GM23338 (cell line): ENCODE data around the gene MPP4. TPM values are rescaled to one million over a fixed set of nuclear protein-coding genes. Genes with fewer than 3 reads are reported as not detected.

ENCODE experiments used
- ATAC-seq: fragments of 200-7000 bp; cut with Tn5 transposase; 3 replicates; pipeline ENCODE4 v1.9.1; 2020
- DNase-seq: peaks from one replicate; pipeline ENCODE4 v3.0.0-alpha.2; 2015; ENCODE audit warnings: low spot score
- H2AFZ ChIP-seq: fragments of 200-600 bp; sonication (generic); 2 replicates; pipeline ENCODE4 v1.8.0; 2016; ENCODE audit warnings: antibody characterized with exemption, mild to moderate bottlenecking, moderate library complexity
- H3F3A ChIP-seq: fragments of 200-600 bp; sonication (generic); replicated peaks from 2 replicates; pipeline ENCODE4 v1.8.0; 2017; ENCODE audit warnings: antibody characterized with exemption, mixed run types, low read depth
- H3K27ac ChIP-seq: fragments of 200-600 bp; sonication (generic); 2 replicates; pipeline ENCODE4 v1.6.1; 2016; ENCODE audit warnings: low read depth
- H3K27me3 ChIP-seq: fragments of 200-600 bp; sonication (generic); 2 replicates; pipeline ENCODE4 v1.8.0; 2016; ENCODE audit warnings: mild to moderate bottlenecking, mixed run types, moderate library complexity; ENCODE audit not compliant: insufficient read depth
- H3K36me3 ChIP-seq: fragments of 200-600 bp; sonication (generic); 2 replicates; pipeline ENCODE4 v1.8.0; 2016; ENCODE audit warnings: mild to moderate bottlenecking; ENCODE audit not compliant: insufficient read depth
- H3K4me1 ChIP-seq: fragments of 200-600 bp; sonication (generic); 2 replicates; pipeline ENCODE4 v1.8.0; 2016; ENCODE audit warnings: mild to moderate bottlenecking, moderate library complexity; ENCODE audit not compliant: insufficient read depth
- H3K4me2 ChIP-seq: fragments of 200-600 bp; sonication (generic); 2 replicates; pipeline ENCODE4 v1.7.1; 2017; ENCODE audit warnings: mixed run types
- H3K4me3 ChIP-seq: fragments of 200-600 bp; sonication (generic); 2 replicates; pipeline ENCODE4 v1.6.1; 2016; ENCODE audit warnings: mixed run types
- H3K79me2 ChIP-seq: fragments of 200-600 bp; sonication (generic); replicated peaks from 2 replicates; pipeline ENCODE4 v1.8.0; 2017; ENCODE audit warnings: mild to moderate bottlenecking; ENCODE audit not compliant: insufficient read depth
- H3K9me2 ChIP-seq: fragments of 200-600 bp; sonication (generic); 2 replicates; pipeline ENCODE4 v1.8.0; 2017; ENCODE audit not compliant: insufficient read depth
- H4K20me1 ChIP-seq: fragments of 200-600 bp; sonication (generic); replicated peaks from 2 replicates; pipeline ENCODE4 v1.8.0; 2017; ENCODE audit warnings: mild to moderate bottlenecking; ENCODE audit not compliant: insufficient read depth
- H3K27ac Mint-ChIP-seq: 2 replicates; pipeline ENCODE4 v1.8.0; 2020; ENCODE audit warnings: inconsistent platforms, mild to moderate bottlenecking, moderate library complexity, mixed read lengths
- H3K27me3 Mint-ChIP-seq: 3 replicates; pipeline ENCODE4 v1.8.0; 2022; ENCODE audit warnings: low read depth, mild to moderate bottlenecking, moderate library complexity, mixed read lengths, inconsistent platforms; ENCODE audit not compliant: insufficient read depth, poor library complexity
- H3K36me3 Mint-ChIP-seq: 3 replicates; pipeline ENCODE4 v1.8.0; 2021; ENCODE audit warnings: low read depth, mild to moderate bottlenecking, inconsistent platforms, moderate library complexity, mixed read lengths
- H3K4me1 Mint-ChIP-seq: 3 replicates; pipeline ENCODE4 v1.8.0; 2020; ENCODE audit warnings: mild to moderate bottlenecking, inconsistent platforms, mixed read lengths
- H3K4me3 Mint-ChIP-seq: 3 replicates; pipeline ENCODE4 v1.8.0; 2021; ENCODE audit warnings: moderate library complexity, mild to moderate bottlenecking, inconsistent platforms, mixed read lengths
- H3K9me3 Mint-ChIP-seq: 3 replicates; pipeline ENCODE4 v1.8.0; 2020; ENCODE audit warnings: moderate library complexity, mild to moderate bottlenecking, inconsistent platforms, mixed read lengths
- ETS1 ChIP-seq: IDR thresholded peaks from 2 replicates; pipeline ENCODE4 v1.6.1; 2016; ENCODE audit warnings: antibody characterized with exemption
- EZH2 ChIP-seq: fragments of 200-600 bp; sonication (generic); IDR thresholded peaks from one replicate; pipeline ENCODE4 v1.8.0; 2017; ENCODE audit warnings: antibody characterized with exemption, mild to moderate bottlenecking, low read depth; ENCODE audit not compliant: unreplicated experiment
- EZH2phosphoT487 ChIP-seq: fragments of 200-600 bp; sonication (generic); IDR thresholded peaks from one replicate; pipeline ENCODE4 v1.8.1; 2018; ENCODE audit warnings: antibody characterized with exemption; ENCODE audit not compliant: unreplicated experiment
- JUNB ChIP-seq: IDR thresholded peaks from one replicate; pipeline ENCODE4 v1.6.1; 2016; ENCODE audit warnings: antibody characterized with exemption; ENCODE audit not compliant: unreplicated experiment
- STAT1 ChIP-seq: IDR thresholded peaks from one replicate; pipeline ENCODE4 v1.6.1; 2016; ENCODE audit warnings: antibody characterized with exemption; ENCODE audit not compliant: unreplicated experiment
- ZNF462 ChIP-seq: fragments of 250-450 bp; sonication (Bioruptor Pico); IDR thresholded peaks from 2 replicates; pipeline ENCODE4 v1.5.0; 2020; ENCODE audit warnings: mild to moderate bottlenecking, moderate library complexity
- polyA plus RNA-seq: library from polyadenylated mRNA; unstranded; fragments of >200 nt; fragmentation: Nextera tagmentation; extraction: Ambion mirVana; gene quantifications from 2 replicates; pipeline ENCODE4 v1.2.1, GENCODE V29; 2016
- total RNA-seq: library from RNA; depleted of rRNA; stranded (reverse); fragments of >200 nt; shearing (Covaris generic); gene quantifications from 2 replicates; pipeline ENCODE4 v1.2.3, GENCODE V29; 2014
- TF ChIP-seq, protein P1 (sequence below): IDR thresholded peaks from one replicate; pipeline ENCODE4 v1.6.1; 2018; ENCODE audit warnings: antibody characterized with exemption; ENCODE audit not compliant: unreplicated experiment

MPP4 gene
- total and polyA plus RNA-seq, 2 experiments from 2014 or later: not detected

GRCh38 chr2:201638326-201638725, 60.1 kb downstream of the MPP4 start (continued):
- TF ChIP-seq ZNF462 (CRISPR knock-in tag) (no peak), EZH2 (no peak)

- Histone ChIP-seq H3K36me3 (peaks cover 77% of the 10 kb centered on the region), H3F3A (no peaks in the 10 kb centered on the region), H4K20me1 (peaks cover 10% of the 10 kb centered on the region; the same call in 1 of the 2 replicates), H2AFZ (no peak overlapping the region), H3K4me2 (no peak overlapping the region), H3K4me3 (no peak overlapping the region), H3K27ac (no peak overlapping the region), H3K4me1 (no peaks in the 10 kb centered on the region), H3K9me2 (no peaks in the 10 kb centered on the region), H3K79me2 (no peaks in the 10 kb centered on the region; the same call in 1 of the 2 replicates), H3K27me3 (no peaks in the 10 kb centered on the region)
- Mint-ChIP-seq H3K4me3 (no peak overlapping the region), H3K4me1 (no peaks in the 10 kb centered on the region), H3K9me3 (no peaks in the 10 kb centered on the region), H3K36me3 (peaks cover 74% of the 10 kb centered on the region), H3K27me3 (no peaks in the 10 kb centered on the region), H3K27ac (no peak overlapping the region)
- ATAC-seq (no peak), DNase-seq (no peak)
- no peak for TF ChIP-seq EZH2phosphoT487
- no peak for TF ChIP-seq ETS1
- TF ChIP-seq JUNB: no peak
- TF ChIP-seq, protein P1, sequence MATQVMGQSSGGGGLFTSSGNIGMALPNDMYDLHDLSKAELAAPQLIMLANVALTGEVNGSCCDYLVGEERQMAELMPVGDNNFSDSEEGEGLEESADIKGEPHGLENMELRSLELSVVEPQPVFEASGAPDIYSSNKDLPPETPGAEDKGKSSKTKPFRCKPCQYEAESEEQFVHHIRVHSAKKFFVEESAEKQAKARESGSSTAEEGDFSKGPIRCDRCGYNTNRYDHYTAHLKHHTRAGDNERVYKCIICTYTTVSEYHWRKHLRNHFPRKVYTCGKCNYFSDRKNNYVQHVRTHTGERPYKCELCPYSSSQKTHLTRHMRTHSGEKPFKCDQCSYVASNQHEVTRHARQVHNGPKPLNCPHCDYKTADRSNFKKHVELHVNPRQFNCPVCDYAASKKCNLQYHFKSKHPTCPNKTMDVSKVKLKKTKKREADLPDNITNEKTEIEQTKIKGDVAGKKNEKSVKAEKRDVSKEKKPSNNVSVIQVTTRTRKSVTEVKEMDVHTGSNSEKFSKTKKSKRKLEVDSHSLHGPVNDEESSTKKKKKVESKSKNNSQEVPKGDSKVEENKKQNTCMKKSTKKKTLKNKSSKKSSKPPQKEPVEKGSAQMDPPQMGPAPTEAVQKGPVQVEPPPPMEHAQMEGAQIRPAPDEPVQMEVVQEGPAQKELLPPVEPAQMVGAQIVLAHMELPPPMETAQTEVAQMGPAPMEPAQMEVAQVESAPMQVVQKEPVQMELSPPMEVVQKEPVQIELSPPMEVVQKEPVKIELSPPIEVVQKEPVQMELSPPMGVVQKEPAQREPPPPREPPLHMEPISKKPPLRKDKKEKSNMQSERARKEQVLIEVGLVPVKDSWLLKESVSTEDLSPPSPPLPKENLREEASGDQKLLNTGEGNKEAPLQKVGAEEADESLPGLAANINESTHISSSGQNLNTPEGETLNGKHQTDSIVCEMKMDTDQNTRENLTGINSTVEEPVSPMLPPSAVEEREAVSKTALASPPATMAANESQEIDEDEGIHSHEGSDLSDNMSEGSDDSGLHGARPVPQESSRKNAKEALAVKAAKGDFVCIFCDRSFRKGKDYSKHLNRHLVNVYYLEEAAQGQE: no peak
- TF ChIP-seq STAT1: no peak
Observed at GRCh38 chr2:201633661-201634249, 64.7 kb downstream of the MPP4 start.
